MM.1S (cell line): Measurements from ENCODE around the gene LRP6.

Source experiments
- EZH2 ChIP-seq: fragments of 300-600 bp; sonication (generic); optimal IDR thresholded peaks from 2 replicates; pipeline ENCODE3; 2017; ENCODE audit warnings: low read depth, mild to moderate bottlenecking, antibody characterized with exemption, low read length, mixed read lengths
- EZH2phosphoT487 ChIP-seq: fragments of 300-600 bp; sonication (generic); IDR thresholded peaks from 2 replicates; pipeline ENCODE4 v1.6.1; 2018; ENCODE audit warnings: antibody characterized with exemption, low read length
- TF ChIP-seq, protein P1 (sequence below): fragments of 300-600 bp; sonication (generic); IDR thresholded peaks from 2 replicates; pipeline ENCODE4 v1.5.1; 2016; ENCODE audit warnings: antibody characterized with exemption, low read length, mixed read lengths

DNA sequence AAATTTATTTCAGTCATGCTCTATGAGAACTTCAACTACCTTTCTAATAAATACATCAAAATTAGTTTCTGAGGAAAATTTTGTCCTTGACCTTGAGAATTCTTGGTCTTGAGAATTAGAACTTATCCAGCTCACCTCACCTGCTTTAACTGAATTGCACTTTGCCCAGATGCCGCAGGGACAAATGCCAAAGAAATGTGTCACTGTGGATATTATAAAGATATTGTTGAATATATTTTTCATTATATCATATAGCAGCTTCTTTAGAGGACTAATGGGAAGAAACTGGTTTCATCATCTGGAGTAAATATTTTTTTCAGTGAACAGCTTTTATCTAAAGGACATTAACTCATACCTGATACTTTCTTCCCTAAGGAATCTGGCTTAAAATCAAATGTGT is 54.1 kb downstream of the LRP6 start:
- TF ChIP-seq, protein P1, sequence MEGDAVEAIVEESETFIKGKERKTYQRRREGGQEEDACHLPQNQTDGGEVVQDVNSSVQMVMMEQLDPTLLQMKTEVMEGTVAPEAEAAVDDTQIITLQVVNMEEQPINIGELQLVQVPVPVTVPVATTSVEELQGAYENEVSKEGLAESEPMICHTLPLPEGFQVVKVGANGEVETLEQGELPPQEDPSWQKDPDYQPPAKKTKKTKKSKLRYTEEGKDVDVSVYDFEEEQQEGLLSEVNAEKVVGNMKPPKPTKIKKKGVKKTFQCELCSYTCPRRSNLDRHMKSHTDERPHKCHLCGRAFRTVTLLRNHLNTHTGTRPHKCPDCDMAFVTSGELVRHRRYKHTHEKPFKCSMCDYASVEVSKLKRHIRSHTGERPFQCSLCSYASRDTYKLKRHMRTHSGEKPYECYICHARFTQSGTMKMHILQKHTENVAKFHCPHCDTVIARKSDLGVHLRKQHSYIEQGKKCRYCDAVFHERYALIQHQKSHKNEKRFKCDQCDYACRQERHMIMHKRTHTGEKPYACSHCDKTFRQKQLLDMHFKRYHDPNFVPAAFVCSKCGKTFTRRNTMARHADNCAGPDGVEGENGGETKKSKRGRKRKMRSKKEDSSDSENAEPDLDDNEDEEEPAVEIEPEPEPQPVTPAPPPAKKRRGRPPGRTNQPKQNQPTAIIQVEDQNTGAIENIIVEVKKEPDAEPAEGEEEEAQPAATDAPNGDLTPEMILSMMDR = no peak
- TF ChIP-seq EZH2 = no peak
- no peak for TF ChIP-seq EZH2phosphoT487
